ENCODE results near the gene HERC6. TPM values are rescaled to one million over a fixed set of nuclear protein-coding genes. Genes with fewer than 3 reads are reported as not detected.

HERC6 gene
- total and polyA plus RNA-seq, 2 of the 8 experiments (the other 6 are each of a cell fraction or from before 2014, with no cell fraction given) = 3.7 to 3.8 TPM

DNA sequence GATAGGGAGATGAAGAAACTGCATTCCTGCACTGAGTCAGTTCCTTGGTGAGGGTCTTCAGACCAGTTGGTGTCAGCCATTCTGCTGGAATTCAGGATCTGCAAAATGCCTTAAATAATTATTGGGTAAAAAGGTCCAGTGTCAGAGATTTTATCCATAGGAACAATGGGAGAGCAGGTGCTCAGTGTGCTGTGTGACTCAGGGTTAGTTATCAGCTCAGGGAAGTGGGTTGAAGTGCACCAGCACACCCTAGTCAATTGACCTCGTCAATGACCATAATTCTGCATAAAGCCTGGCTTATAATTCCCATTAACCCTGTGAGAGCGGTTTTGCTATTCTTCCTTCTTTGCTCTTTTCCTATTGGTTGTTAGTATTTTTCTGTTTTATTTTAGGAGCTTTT, 37.3 kb downstream of the HERC6 start:
- WGBS, 2 experiments (ENCODE audit: extremely low coverage in 1 of 2, insufficient coverage in 1 of 2, insufficient read length in 1 of 2, insufficient replicate concordance in 2 of 2, low coverage in 1 of 2, low lambda C conversion rate in 2 of 2, missing lambda C conversion rate in 1 of 2) = 85% methylated on average over 2 of the region's 2 CpGs; no CpG with 5 or more reads in 1 of the 2 experiments
- Histone ChIP-seq H2AFZ (ENCODE audit: low read length) (no peak overlapping the region), H3K4ac (replicated peaks; ENCODE audit: insufficient read length, low read depth, low read length) (no peak overlapping the region), H2BK12ac (ENCODE audit: low read depth, low read length) (no peak overlapping the region), H4K8ac (ENCODE audit: extremely low read depth, insufficient read depth, low read length) (no peak overlapping the region), H3K56ac (replicated peaks; ENCODE audit: insufficient read length, low read depth, low read length) (no peak overlapping the region), H2BK20ac (ENCODE audit: low read length) (no peak overlapping the region), H3K79me2 (ENCODE audit: control insufficient read depth in 1 of 2, insufficient read depth in 2 of 2, low read length in 2 of 2) (no peaks in the 10 kb centered on the region), H3K27me3 (replicated peaks in 1 of 4; ENCODE audit: control insufficient read depth in 3 of 4, extremely low read depth in 1 of 4, insufficient read depth in 3 of 4, low read length in 3 of 4) (no peaks in the 10 kb centered on the region), H3K23ac (ENCODE audit: insufficient read length) (no peak overlapping the region), H3K4me1 (replicated peaks in 1 of 4; ENCODE audit: control insufficient read depth in 3 of 4, insufficient read depth in 4 of 4, low read length in 3 of 4) (no peaks in the 10 kb centered on the region), H4K5ac (ENCODE audit: insufficient read length, low read depth, low read length) (no peak overlapping the region), H3K23me2 (ENCODE audit: low read depth, low read length) (no peaks in the 10 kb centered on the region), H2BK15ac (ENCODE audit: low read length) (no peak overlapping the region), H3K9ac (replicated peaks in 1 of 4; ENCODE audit: extremely low read depth in 1 of 4, low read depth in 3 of 4, low read length in 3 of 4) (no peak overlapping the region), H4K91ac (replicated peaks; ENCODE audit: insufficient read length, low read length) (no peak overlapping the region), H3K18ac (ENCODE audit: extremely low read depth, low read length) (no peak overlapping the region), H4K20me1 (replicated peaks in 1 of 2; ENCODE audit: control insufficient read depth in 1 of 2, insufficient read depth in 2 of 2, low read length in 2 of 2) (no peaks in the 10 kb centered on the region), H3K79me1 (ENCODE audit: low read depth, low read length) (no peaks in the 10 kb centered on the region), H3K36me3 (ENCODE audit: control insufficient read depth in 2 of 4, insufficient read depth in 4 of 4, low read length in 3 of 4) (no peaks in the 10 kb centered on the region; a peak in 1 of 8 replicates), H2AK5ac (ENCODE audit: low read depth, low read length) (no peak overlapping the region), H2BK5ac (ENCODE audit: low read depth, low read length) (no peak overlapping the region; the same call in 1 of the 2 replicates), H2BK120ac (replicated peaks; ENCODE audit: low read depth, low read length) (no peak overlapping the region), H3K9me3 (ENCODE audit: insufficient read depth in 2 of 2, low read depth in 1 of 2, low read length in 1 of 2) (no peaks in the 10 kb centered on the region), H3K14ac (ENCODE audit: insufficient read length) (no peak overlapping the region), H3K4me2 (ENCODE audit: insufficient read depth in 1 of 2, low read depth in 2 of 2, low read length in 2 of 2) (no peak overlapping the region), H3K4me3 (ENCODE audit: extremely low read depth in 1 of 4, insufficient read depth in 2 of 4, low read depth in 3 of 4, low read length in 4 of 4) (no peak overlapping the region), H3K27ac (ENCODE audit: low read depth, low read length) (no peak overlapping the region)
- ChIA-PET POLR2A (ENCODE audit: partially characterized antibody) (no interaction called here), CTCF (ENCODE audit: partially characterized antibody) (no interaction called here)
- TF ChIP-seq JUND (IDR thresholded peaks at IDR 0.05; ENCODE audit: low read length) (no peak), BRCA1 (IDR thresholded peaks at IDR 0.05; ENCODE audit: low read depth, low read length) (no peak), EGR1 (IDR thresholded peaks at IDR 0.05; ENCODE audit: borderline replicate concordance, low read depth, low read length) (no peak), CHD2 (IDR thresholded peaks at IDR 0.05; ENCODE audit: low read length) (no peak), HDAC6 (IDR thresholded peaks at IDR 0.05; ENCODE audit: low read depth, low read length) (no peak), ZNF274 (IDR thresholded peaks at IDR 0.05; ENCODE audit: borderline replicate concordance, extremely low read depth, low read length) (no peak), SP2 (IDR thresholded peaks at IDR 0.05; ENCODE audit: low read length) (no peak), YY1 (IDR thresholded peaks at IDR 0.05; ENCODE audit: low read depth, low read length) (no peak), ASH2L (IDR thresholded peaks at IDR 0.05; ENCODE audit: low read length) (no peak), TAF1 (IDR thresholded peaks at IDR 0.05; ENCODE audit: low read depth, low read length) (no peak), CEBPB (IDR thresholded peaks at IDR 0.05; ENCODE audit: low read depth, low read length) (no peak), EP300 (IDR thresholded peaks at IDR 0.05; ENCODE audit: borderline replicate concordance in 1 of 2, low read depth in 2 of 2, low read length in 2 of 2) (no peak), TEAD4 (IDR thresholded peaks at IDR 0.05; ENCODE audit: low read depth, low read length) (no peak), SRF (IDR thresholded peaks at IDR 0.05; ENCODE audit: low read depth, low read length) (no peak), FOSL1 (IDR thresholded peaks at IDR 0.05; ENCODE audit: insufficient read depth, low read depth, low read length) (no peak)
- TF ChIP-seq, protein P1, sequence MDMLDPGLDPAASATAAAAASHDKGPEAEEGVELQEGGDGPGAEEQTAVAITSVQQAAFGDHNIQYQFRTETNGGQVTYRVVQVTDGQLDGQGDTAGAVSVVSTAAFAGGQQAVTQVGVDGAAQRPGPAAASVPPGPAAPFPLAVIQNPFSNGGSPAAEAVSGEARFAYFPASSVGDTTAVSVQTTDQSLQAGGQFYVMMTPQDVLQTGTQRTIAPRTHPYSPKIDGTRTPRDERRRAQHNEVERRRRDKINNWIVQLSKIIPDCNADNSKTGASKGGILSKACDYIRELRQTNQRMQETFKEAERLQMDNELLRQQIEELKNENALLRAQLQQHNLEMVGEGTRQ (IDR thresholded peaks at IDR 0.05; ENCODE audit: low read length) = no peak
- DNase-seq (ENCODE audit: low read depth in 1 of 2, low spot score in 2 of 2) = no peak
- no peak for FAIRE-seq

Measured in H1 (cell line).